ENCODE measurements around the gene GBA2. TPM values are rescaled to one million over a fixed set of nuclear protein-coding genes. Genes with fewer than 3 reads are reported as not detected.

Gene GBA2
- 54.7 and 58.4 TPM in 2 replicates for total RNA-seq

- Mint-ChIP-seq H3K36me3 (ENCODE audit: low read depth) (peaks cover 33% of the 10 kb centered on the region), H3K9me3 (no peaks in the 10 kb centered on the region), H3K4me1 (ENCODE audit: low read depth) (peaks cover 40% of the 10 kb centered on the region), H3K4me3 (peak within 1 kb of the TSS; percentile 95), H3K27ac (peak within 1 kb of the TSS; percentile 73), H3K27me3 (ENCODE audit: insufficient read depth) (no peaks in the 10 kb centered on the region)
- peak; percentile 69 for DNase-seq (ENCODE audit: low spot score)
- intact Hi-C loops (cut with micrococcal nuclease): loop anchor here (1.0 to 5.0 kb wide), 7 partner anchors 8 to 637 kb away; partner anchors contain the start of genes CREB3, FAM221B, HINT2 and TLN1
Observed at GRCh38 chr9:35748858-35749514, at the start of gene GBA2, which contains the start of gene RGP1. TSS of gene GBA2 (minus strand) at chr9:35749228. CDS start at chr9:35748704, 524 bp downstream. TSS of gene RGP1 (plus strand) at chr9:35749287. CDS start at chr9:35749756, 469 bp downstream.

GRCh38 chr9:35797311-35798109, 48.5 kb upstream of the GBA2 start:
- peaks cover 30% of the 10 kb centered on the region for H3K4me1 Mint-ChIP-seq (ENCODE audit: low read depth)
- DNase-seq (ENCODE audit: low spot score): no peak
- H3K4me3 Mint-ChIP-seq: no peak overlapping the region
- H3K27ac Mint-ChIP-seq: no peak overlapping the region
- no peaks in the 10 kb centered on the region for H3K9me3 Mint-ChIP-seq
- peaks cover 21% of the 10 kb centered on the region for H3K36me3 Mint-ChIP-seq (ENCODE audit: low read depth)
- H3K27me3 Mint-ChIP-seq (ENCODE audit: insufficient read depth): no peaks in the 10 kb centered on the region
- intact Hi-C loops (cut with micrococcal nuclease): loop anchor here (1.0 kb wide), 1 partner anchor 18 kb away; the partner anchor contains the start of gene HINT2

DNA sequence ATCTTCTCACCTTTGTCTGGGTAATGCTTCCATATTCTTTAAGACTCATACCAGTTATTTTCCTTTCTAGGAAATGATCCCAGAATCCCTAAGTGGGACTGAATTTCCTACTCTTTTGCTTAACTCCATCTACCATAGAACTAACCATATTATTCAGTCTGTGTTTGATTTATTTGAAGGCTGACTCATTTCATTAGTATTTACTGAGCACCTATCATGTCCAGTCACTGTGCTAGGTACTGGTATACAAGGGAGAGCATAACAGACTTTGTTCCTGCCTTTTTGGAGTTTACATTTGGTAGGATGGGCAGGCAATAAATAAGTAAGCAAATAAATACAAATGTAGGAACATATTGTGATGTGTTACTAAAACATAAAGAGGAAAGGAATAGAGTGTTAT, 46.7 kb upstream of the GBA2 start:
- H3K27ac Mint-ChIP-seq: no peak overlapping the region

GRCh38 chr9:35793461-35793860, 44.4 kb upstream of the GBA2 start:
- Mint-ChIP-seq H3K4me1 (ENCODE audit: low read depth) (peaks cover 23% of the 10 kb centered on the region), H3K27ac (peak overlapping the region; percentile 10), H3K27me3 (ENCODE audit: insufficient read depth) (no peaks in the 10 kb centered on the region), H3K9me3 (no peaks in the 10 kb centered on the region), H3K36me3 (ENCODE audit: low read depth) (peaks cover 10% of the 10 kb centered on the region), H3K4me3 (no peak overlapping the region)
- no peak for DNase-seq (ENCODE audit: low spot score)
- intact Hi-C loops (cut with micrococcal nuclease): no loop called here

More for the DNA sequence above, 46.7 kb upstream of the GBA2 start:
- peaks cover 11% of the 10 kb centered on the region for H3K36me3 Mint-ChIP-seq (ENCODE audit: low read depth)
- peaks cover 30% of the 10 kb centered on the region for H3K4me1 Mint-ChIP-seq (ENCODE audit: low read depth)
- no peaks in the 10 kb centered on the region for H3K9me3 Mint-ChIP-seq
- no peaks in the 10 kb centered on the region for H3K27me3 Mint-ChIP-seq (ENCODE audit: insufficient read depth)
- intact Hi-C loops (cut with micrococcal nuclease): no loop called here
- no peak for DNase-seq (ENCODE audit: low spot score)
- H3K4me3 Mint-ChIP-seq: no peak overlapping the region

- Mint-ChIP-seq H3K27ac (peak overlapping the region; percentile 10), H3K9me3 (no peaks in the 10 kb centered on the region), H3K36me3 (ENCODE audit: low read depth) (peaks cover 10% of the 10 kb centered on the region), H3K27me3 (ENCODE audit: insufficient read depth) (no peaks in the 10 kb centered on the region), H3K4me3 (no peak overlapping the region), H3K4me1 (ENCODE audit: low read depth) (peaks cover 17% of the 10 kb centered on the region)
- DNase-seq (ENCODE audit: low spot score): no peak
- intact Hi-C loops (cut with micrococcal nuclease): no loop called here
Observed at GRCh38 chr9:35792826-35793225, 43.8 kb upstream of the GBA2 start.

- Mint-ChIP-seq H3K9me3 (no peaks in the 10 kb centered on the region), H3K36me3 (ENCODE audit: low read depth) (peaks cover 15% of the 10 kb centered on the region), H3K4me1 (ENCODE audit: low read depth) (peaks cover 13% of the 10 kb centered on the region), H3K4me3 (no peak overlapping the region), H3K27me3 (ENCODE audit: insufficient read depth) (no peaks in the 10 kb centered on the region), H3K27ac (no peak overlapping the region)
- no peak for DNase-seq (ENCODE audit: low spot score)
- intact Hi-C loops (cut with micrococcal nuclease): no loop called here
Observed at GRCh38 chr9:35792024-35792813, 43.2 kb upstream of the GBA2 start.

- intact Hi-C loops (cut with micrococcal nuclease): no loop called here
- peaks cover 10% of the 10 kb centered on the region for H3K4me1 Mint-ChIP-seq (ENCODE audit: low read depth)
- H3K27ac Mint-ChIP-seq: no peak within 1 kb of the TSS
Observed at GRCh38 chr9:35791297-35791921, 42.4 kb upstream of the GBA2 start, which contains the start of gene NPR2. TSS of gene NPR2 (plus strand) at chr9:35791591. CDS start at chr9:35792409, 818 bp downstream.

DNA sequence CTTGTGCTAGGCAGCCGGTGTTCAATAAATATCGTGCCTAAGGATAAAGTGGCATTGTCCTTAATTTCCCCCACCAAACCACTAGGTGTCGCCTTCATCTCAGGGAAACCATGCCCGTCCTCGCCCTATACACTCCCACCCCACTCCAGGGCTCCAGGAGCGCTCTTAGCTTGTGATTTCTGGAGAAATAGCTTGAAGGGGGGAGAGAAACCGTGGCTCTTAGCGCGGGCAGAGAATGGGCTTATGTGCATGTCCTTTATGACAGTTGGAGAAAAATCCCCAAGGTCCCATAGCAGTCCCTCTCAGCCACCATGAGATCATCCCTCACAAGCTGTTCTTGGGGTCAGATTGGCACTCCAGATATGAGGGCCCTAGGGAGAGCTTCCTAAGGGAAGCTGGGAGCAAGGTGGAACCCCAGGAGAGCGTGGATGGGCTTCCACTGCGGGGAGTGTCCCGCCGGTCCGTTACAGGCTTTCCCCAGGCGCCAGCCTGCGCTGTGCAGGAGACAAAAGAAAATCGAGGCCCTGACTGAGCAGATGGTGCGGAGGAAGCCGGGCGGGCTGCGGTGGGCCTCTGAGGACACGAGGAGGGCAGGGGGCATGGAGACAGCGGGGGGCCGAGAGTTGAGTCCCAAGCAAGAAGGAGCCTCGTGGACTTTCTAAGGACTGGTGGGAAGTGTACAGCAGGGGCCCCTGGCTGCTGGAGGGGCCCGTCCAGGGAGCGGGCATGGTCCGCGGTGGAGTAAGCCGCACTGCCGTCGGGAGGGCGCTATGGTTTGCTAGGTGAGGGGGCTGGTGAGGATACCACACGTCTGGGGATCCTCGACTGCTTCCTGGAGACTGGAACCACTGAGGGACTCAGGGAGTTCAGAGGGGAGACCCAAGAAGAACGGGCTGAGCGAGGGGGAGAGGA, 41.6 kb upstream of the GBA2 start:
- intact Hi-C loops (cut with micrococcal nuclease): loop anchor here (1.0 kb wide), 3 partner anchors 22 to 92 kb away; partner anchors contain the start of gene SPAG8
- Mint-ChIP-seq H3K27ac (no peak overlapping the region), H3K27me3 (ENCODE audit: insufficient read depth) (no peaks in the 10 kb centered on the region), H3K9me3 (no peaks in the 10 kb centered on the region), H3K4me3 (no peak overlapping the region), H3K4me1 (ENCODE audit: low read depth) (peaks cover 10% of the 10 kb centered on the region), H3K36me3 (ENCODE audit: low read depth) (peaks cover 25% of the 10 kb centered on the region)
- peak; percentile 45 for DNase-seq (ENCODE audit: low spot score)

More at GRCh38 chr9:35791297-35791921, 42.4 kb upstream of the GBA2 start, which contains the start of gene NPR2:
- Mint-ChIP-seq H3K4me3 (no peak within 1 kb of the TSS), H3K36me3 (ENCODE audit: low read depth) (peaks cover 17% of the 10 kb centered on the region), H3K9me3 (no peaks in the 10 kb centered on the region), H3K27me3 (ENCODE audit: insufficient read depth) (no peaks in the 10 kb centered on the region)
- no peak for DNase-seq (ENCODE audit: low spot score)

- Mint-ChIP-seq H3K36me3 (ENCODE audit: low read depth) (peaks cover 25% of the 10 kb centered on the region), H3K4me3 (no peak overlapping the region), H3K4me1 (ENCODE audit: low read depth) (peaks cover 10% of the 10 kb centered on the region), H3K27ac (no peak overlapping the region), H3K27me3 (ENCODE audit: insufficient read depth) (no peaks in the 10 kb centered on the region), H3K9me3 (no peaks in the 10 kb centered on the region)
- no peak for DNase-seq (ENCODE audit: low spot score)
- intact Hi-C loops (cut with micrococcal nuclease): loop anchor here (1.0 kb wide), 3 partner anchors 22 to 92 kb away; partner anchors contain the start of gene SPAG8
Observed at GRCh38 chr9:35790025-35790384, 41.0 kb upstream of the GBA2 start.

DNA sequence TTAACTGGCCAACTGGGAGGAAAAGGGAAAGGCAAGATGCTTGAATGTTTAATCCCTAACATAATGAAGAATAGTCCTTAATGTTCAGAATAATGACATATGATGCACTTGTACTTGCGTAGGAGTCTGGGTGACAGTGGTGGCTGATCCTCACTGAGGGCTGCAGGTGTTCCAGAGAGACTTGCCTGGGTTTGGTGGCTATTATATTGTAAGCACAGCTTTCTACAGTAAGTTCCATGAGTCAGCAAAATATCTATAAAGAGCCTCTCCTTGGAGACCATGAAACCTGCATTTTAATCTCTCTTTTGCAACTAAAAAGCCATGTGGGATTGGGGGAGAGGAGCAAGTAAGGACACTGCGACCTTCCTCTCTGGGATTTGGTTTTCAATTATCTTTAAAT, 40.5 kb upstream of the GBA2 start:
- H3K27me3 Mint-ChIP-seq (ENCODE audit: insufficient read depth): no peaks in the 10 kb centered on the region
- H3K4me3 Mint-ChIP-seq: no peak overlapping the region
- H3K36me3 Mint-ChIP-seq (ENCODE audit: low read depth): peaks cover 26% of the 10 kb centered on the region
- no peaks in the 10 kb centered on the region for H3K9me3 Mint-ChIP-seq
- intact Hi-C loops (cut with micrococcal nuclease): no loop called here
- H3K27ac Mint-ChIP-seq: no peak overlapping the region
- H3K4me1 Mint-ChIP-seq (ENCODE audit: low read depth): peaks cover 7% of the 10 kb centered on the region
- no peak for DNase-seq (ENCODE audit: low spot score)

DNA sequence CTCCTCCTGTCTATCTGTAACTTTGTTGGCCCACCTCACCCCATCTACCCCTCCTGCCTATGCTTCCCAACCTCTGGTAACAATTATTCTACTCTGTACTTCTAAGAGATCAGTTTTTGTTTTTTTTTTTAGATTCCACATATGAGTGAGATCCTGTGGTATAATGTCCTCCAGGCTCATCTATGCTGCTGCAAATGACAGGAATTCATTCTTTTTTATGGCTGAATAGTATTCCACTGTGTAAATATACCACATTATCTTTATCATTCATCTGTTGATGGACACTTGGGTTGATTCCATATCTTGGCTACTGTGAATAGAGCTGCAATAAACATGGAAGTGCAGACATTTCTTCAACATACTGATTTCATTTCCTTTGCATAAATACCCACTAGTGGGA, 34.4 kb upstream of the GBA2 start:
- Mint-ChIP-seq H3K27me3 (ENCODE audit: insufficient read depth) (no peaks in the 10 kb centered on the region), H3K27ac (no peak overlapping the region), H3K36me3 (ENCODE audit: low read depth) (peaks cover 32% of the 10 kb centered on the region), H3K4me1 (ENCODE audit: low read depth) (no peaks in the 10 kb centered on the region), H3K4me3 (no peak overlapping the region), H3K9me3 (no peaks in the 10 kb centered on the region)
- intact Hi-C loops (cut with micrococcal nuclease): no loop called here
- no peak for DNase-seq (ENCODE audit: low spot score)
